ENCODE measurements around the gene AMER1.
A peak's percentile ranks its signal among the peaks of the same experiment; 100 is the strongest.
"Not testable (repeated sequence)": the region's sequence is repeated elsewhere in the genome, so short reads cannot be mapped to it uniquely, and the experiment has no call there.

Gene AMER1

GRCh38 chrX:64205441-64205734 is at the start of gene AMER1:
Gene AMER1 (minus strand): TSS chrX:64205708. CDS start chrX:64193286, 12,422 bp downstream.
- no peak for DNase-seq

GRCh38 chrX:64230123-64230970 is 24.8 kb upstream of the AMER1 start, which contains the start of gene ASB12:
Gene ASB12 (minus strand): TSS chrX:64230607. CDS start chrX:64225650, 4,957 bp downstream.
- no peak for DNase-seq

- no peak for DNase-seq
Measured at GRCh38 chrX:64229154-64229553, 23.6 kb upstream of the AMER1 start.

- DNase-seq = no peak
Measured at GRCh38 chrX:64218023-64218422, 12.5 kb upstream of the AMER1 start.

- not testable (repeated sequence) for DNase-seq
Measured at GRCh38 chrX:64213989-64214388, 8.5 kb upstream of the AMER1 start.

- DNase-seq = no peak
Measured at GRCh38 chrX:64206556-64207162, 1.2 kb upstream of the AMER1 start.

- DNase-seq = peak; percentile 92
Measured at GRCh38 chrX:64205735-64206501, 410 bp upstream of the AMER1 start.

- DNase-seq = peak; percentile 28
Measured at GRCh38 chrX:64204701-64205440, 637 bp downstream of the AMER1 start.

GRCh38 chrX:64204252-64204651 is 1.3 kb downstream of the AMER1 start:
- no peak for DNase-seq

GRCh38 chrX:64202808-64203325 is 2.6 kb downstream of the AMER1 start:
- DNase-seq = no peak

GRCh38 chrX:64198036-64198435 is 7.5 kb downstream of the AMER1 start:
- DNase-seq = peak; percentile 85

GRCh38 chrX:64196606-64197005 is 8.9 kb downstream of the AMER1 start:
- no peak for DNase-seq

- DNase-seq = no peak
Measured at GRCh38 chrX:64195862-64196261, 9.6 kb downstream of the AMER1 start.

GRCh38 chrX:64192673-64193072 is 12.8 kb downstream of the AMER1 start:
- DNase-seq = no peak

GRCh38 chrX:64192040-64192439 is 13.5 kb downstream of the AMER1 start:
- DNase-seq = no peak

GRCh38 chrX:64191281-64192010 is 14.1 kb downstream of the AMER1 start:
- DNase-seq = no peak

GRCh38 chrX:64190136-64190740 is 15.3 kb downstream of the AMER1 start:
- no peak for DNase-seq

GRCh38 chrX:64188901-64189300 is 16.6 kb downstream of the AMER1 start:
- DNase-seq = no peak

- no peak for DNase-seq
Measured at GRCh38 chrX:64187762-64188150, 17.8 kb downstream of the AMER1 start.

- no peak for DNase-seq
Measured at GRCh38 chrX:64186974-64187761, 18.3 kb downstream of the AMER1 start.

GRCh38 chrX:64184396-64184795 is 21.1 kb downstream of the AMER1 start:
- no peak for DNase-seq
